Skeletal muscle satellite cell (primary cell): ENCODE data around the gene FADD.

Source experiments
- H3K27me3 ChIP-seq: 2 replicates; pipeline ENCODE4 v1.7.0; 2013; ENCODE audit warnings: low read length; ENCODE audit not compliant: control insufficient read depth, insufficient read depth
- H3K36me3 ChIP-seq: 2 replicates; pipeline ENCODE4 v1.7.0; 2013; ENCODE audit warnings: mild to moderate bottlenecking, control low read depth, low read length; ENCODE audit not compliant: insufficient read depth
- H3K4me1 ChIP-seq: 2 replicates; pipeline ENCODE4 v1.7.0; 2013; ENCODE audit warnings: low read length; ENCODE audit not compliant: control insufficient read depth, insufficient read depth
- H3K4me2 ChIP-seq: 2 replicates; pipeline ENCODE4 v1.7.0; 2013; ENCODE audit warnings: mild to moderate bottlenecking, low read length
- H3K4me3 ChIP-seq: 2 replicates; pipeline ENCODE4 v1.7.0; 2013; ENCODE audit warnings: low read length
- H3K9ac ChIP-seq: 2 replicates; pipeline ENCODE4 v1.7.0; 2013; ENCODE audit warnings: mild to moderate bottlenecking, low read depth, low read length, moderate library complexity
- H3K9me3 ChIP-seq: replicated peaks from 2 replicates; pipeline ENCODE4 v1.7.0; 2013; ENCODE audit warnings: mild to moderate bottlenecking, control low read depth, low read length

FADD gene

GRCh38 chr11:70168405-70168754 lies 34.7 kb upstream of the FADD start:
- Histone ChIP-seq H3K4me1 (no peaks in the 10 kb centered on the region), H3K4me2 (no peak overlapping the region), H3K27me3 (peaks cover 59% of the 10 kb centered on the region), H3K9me3 (no peaks in the 10 kb centered on the region), H3K36me3 (no peaks in the 10 kb centered on the region), H3K9ac (no peak overlapping the region), H3K4me3 (no peak overlapping the region)

GRCh38 chr11:70169127-70169526 lies 34.0 kb upstream of the FADD start:
- Histone ChIP-seq H3K36me3 (no peaks in the 10 kb centered on the region), H3K4me3 (no peak overlapping the region), H3K27me3 (peaks cover 53% of the 10 kb centered on the region), H3K4me2 (no peak overlapping the region), H3K9ac (no peak overlapping the region), H3K4me1 (no peaks in the 10 kb centered on the region), H3K9me3 (no peaks in the 10 kb centered on the region)

DNA sequence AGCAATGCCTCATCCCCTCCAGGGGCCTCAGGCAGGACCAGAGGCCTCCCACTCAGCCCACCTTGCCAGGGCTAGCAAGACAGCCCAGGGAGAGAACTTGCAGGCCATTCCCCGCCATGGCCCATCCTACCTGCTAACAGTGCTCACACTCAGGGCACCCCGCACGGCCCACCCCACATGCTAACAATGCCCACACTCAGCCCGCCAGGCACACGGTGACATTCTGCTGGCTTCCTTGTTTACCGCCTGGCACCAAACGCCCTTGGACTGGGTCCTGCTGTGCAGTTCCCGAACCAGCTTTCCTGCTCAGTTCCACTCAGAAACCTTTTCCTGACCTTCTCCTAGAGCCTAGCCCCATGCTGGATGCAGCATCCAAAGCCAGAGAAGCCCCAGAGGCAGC lies 33.5 kb upstream of the FADD start:
- no peaks in the 10 kb centered on the region for H3K36me3 ChIP-seq
- H3K27me3 ChIP-seq: peaks cover 48% of the 10 kb centered on the region
- H3K4me3 ChIP-seq: no peak overlapping the region
- no peaks in the 10 kb centered on the region for H3K4me1 ChIP-seq
- H3K9me3 ChIP-seq: no peaks in the 10 kb centered on the region
- no peak overlapping the region for H3K4me2 ChIP-seq
- H3K9ac ChIP-seq: no peak overlapping the region

- H3K4me2 ChIP-seq: no peak overlapping the region
- no peaks in the 10 kb centered on the region for H3K36me3 ChIP-seq
- no peak overlapping the region for H3K9ac ChIP-seq
- peaks cover 45% of the 10 kb centered on the region for H3K27me3 ChIP-seq
- H3K4me3 ChIP-seq: no peak overlapping the region
- H3K9me3 ChIP-seq: no peaks in the 10 kb centered on the region
- H3K4me1 ChIP-seq: no peaks in the 10 kb centered on the region
Measured at GRCh38 chr11:70170596-70171210, 32.4 kb upstream of the FADD start.

DNA sequence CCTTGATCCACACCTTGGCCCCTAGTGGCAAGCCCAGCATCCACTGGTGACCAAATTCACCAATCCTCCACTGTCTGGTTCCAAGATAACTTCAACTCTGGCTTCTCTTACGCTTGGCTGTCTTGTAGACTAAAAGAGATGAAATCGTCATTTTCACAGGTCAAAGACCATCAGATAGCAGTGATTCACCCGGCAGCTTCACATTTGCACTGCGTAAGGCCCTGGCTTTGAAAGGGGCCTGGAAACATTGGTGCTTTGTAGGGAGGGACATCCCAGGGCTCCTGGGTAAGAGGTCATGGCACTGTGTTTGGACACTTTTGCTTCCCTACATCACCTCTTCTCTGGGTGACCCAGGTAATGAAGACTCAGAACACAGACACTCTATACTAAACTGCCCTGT lies 30.1 kb upstream of the FADD start:
- Histone ChIP-seq H3K4me1 (no peaks in the 10 kb centered on the region), H3K9me3 (no peaks in the 10 kb centered on the region), H3K36me3 (no peaks in the 10 kb centered on the region), H3K9ac (no peak overlapping the region), H3K4me2 (no peak overlapping the region), H3K27me3 (peaks cover 37% of the 10 kb centered on the region), H3K4me3 (no peak overlapping the region)

GRCh38 chr11:70174547-70175235 lies 28.4 kb upstream of the FADD start:
- H3K4me1 ChIP-seq: no peaks in the 10 kb centered on the region
- H3K27me3 ChIP-seq: peaks cover 43% of the 10 kb centered on the region
- H3K36me3 ChIP-seq: no peaks in the 10 kb centered on the region
- no peak overlapping the region for H3K4me2 ChIP-seq
- no peak overlapping the region for H3K4me3 ChIP-seq
- H3K9ac ChIP-seq: no peak overlapping the region
- H3K9me3 ChIP-seq: no peaks in the 10 kb centered on the region

- no peak overlapping the region for H3K4me3 ChIP-seq
- H3K4me1 ChIP-seq: no peaks in the 10 kb centered on the region
- H3K27me3 ChIP-seq: peaks cover 42% of the 10 kb centered on the region
- no peaks in the 10 kb centered on the region for H3K36me3 ChIP-seq
- H3K9me3 ChIP-seq: no peaks in the 10 kb centered on the region
- no peak overlapping the region for H3K4me2 ChIP-seq
- no peak overlapping the region for H3K9ac ChIP-seq
Measured at GRCh38 chr11:70175236-70175698, 27.8 kb upstream of the FADD start.

GRCh38 chr11:70176940-70177689 lies 26.0 kb upstream of the FADD start:
- no peaks in the 10 kb centered on the region for H3K9me3 ChIP-seq
- no peak overlapping the region for H3K9ac ChIP-seq
- H3K27me3 ChIP-seq: peaks cover 33% of the 10 kb centered on the region
- no peaks in the 10 kb centered on the region for H3K4me1 ChIP-seq
- H3K4me3 ChIP-seq: no peak overlapping the region
- H3K4me2 ChIP-seq: no peak overlapping the region
- H3K36me3 ChIP-seq: no peaks in the 10 kb centered on the region

- Histone ChIP-seq H3K4me1 (no peaks in the 10 kb centered on the region), H3K27me3 (peaks cover 48% of the 10 kb centered on the region), H3K9me3 (no peaks in the 10 kb centered on the region), H3K36me3 (no peaks in the 10 kb centered on the region), H3K9ac (no peak overlapping the region), H3K4me3 (no peak overlapping the region), H3K4me2 (no peak overlapping the region)
Measured at GRCh38 chr11:70180906-70181305, 22.2 kb upstream of the FADD start.

GRCh38 chr11:70182266-70182665 lies 20.8 kb upstream of the FADD start:
- no peak overlapping the region for H3K9ac ChIP-seq
- no peak overlapping the region for H3K4me2 ChIP-seq
- no peaks in the 10 kb centered on the region for H3K36me3 ChIP-seq
- H3K4me3 ChIP-seq: no peak overlapping the region
- peaks cover 59% of the 10 kb centered on the region for H3K27me3 ChIP-seq
- no peaks in the 10 kb centered on the region for H3K4me1 ChIP-seq
- H3K9me3 ChIP-seq: no peaks in the 10 kb centered on the region

GRCh38 chr11:70183032-70183431 lies 20.1 kb upstream of the FADD start:
- H3K9me3 ChIP-seq: no peaks in the 10 kb centered on the region
- no peak overlapping the region for H3K4me3 ChIP-seq
- H3K27me3 ChIP-seq: peaks cover 64% of the 10 kb centered on the region
- no peak overlapping the region for H3K4me2 ChIP-seq
- H3K4me1 ChIP-seq: no peaks in the 10 kb centered on the region
- H3K36me3 ChIP-seq: no peaks in the 10 kb centered on the region
- no peak overlapping the region for H3K9ac ChIP-seq
